Dermis blood vessel endothelial cell (primary cell): ENCODE results near the gene STK32B. TPM values are rescaled to one million over a fixed set of nuclear protein-coding genes. Genes with fewer than 3 reads are reported as not detected.
"Not testable (repeated sequence)": the region's sequence is repeated elsewhere in the genome, so short reads cannot be mapped to it uniquely, and the experiment has no call there.

Source experiments
- DNase-seq: peaks from one replicate; pipeline ENCODE4 v3.0.0; 2010
- total RNA-seq: library from RNA; depleted of rRNA; stranded (reverse); fragments of >200 nt; gene quantifications from 2 replicates; pipeline ENCODE4 v1.2.3, GENCODE V29; 2014

The STK32B gene
- total RNA-seq, 1 donor from 2014 or later, result 24.2 TPM

- DNase-seq, result no peak
These were observed 161.2 kb downstream of the STK32B start for GRCh38 chr4:5212255-5213013.

- no peak for DNase-seq
These were observed 161.9 kb downstream of the STK32B start for GRCh38 chr4:5213087-5213595.

GRCh38 chr4:5215321-5215720, 164.0 kb downstream of the STK32B start:
- no peak for DNase-seq

GRCh38 chr4:5217421-5217820, 166.1 kb downstream of the STK32B start:
- no peak for DNase-seq

GRCh38 chr4:5218376-5219069, 167.2 kb downstream of the STK32B start:
- no peak for DNase-seq

GRCh38 chr4:5220028-5220427, 168.7 kb downstream of the STK32B start:
- DNase-seq, result peak; percentile 61

GRCh38 chr4:5222047-5222446, 170.8 kb downstream of the STK32B start:
- no peak for DNase-seq

GRCh38 chr4:5222951-5223350, 171.7 kb downstream of the STK32B start:
- DNase-seq, result no peak

- peak; percentile 64 for DNase-seq
These were observed 173.1 kb downstream of the STK32B start for GRCh38 chr4:5224340-5224739.

- no peak for DNase-seq
These were observed 181.3 kb downstream of the STK32B start for GRCh38 chr4:5232549-5232948.

GRCh38 chr4:5237086-5237660, 185.9 kb downstream of the STK32B start:
- no peak for DNase-seq

- no peak for DNase-seq
These were observed 186.9 kb downstream of the STK32B start for GRCh38 chr4:5238173-5238572.

GRCh38 chr4:5247061-5247460, 195.8 kb downstream of the STK32B start:
- DNase-seq, result not testable (repeated sequence)

- DNase-seq, result no peak
These were observed 196.5 kb downstream of the STK32B start for GRCh38 chr4:5247735-5248134.

GRCh38 chr4:5249727-5250126, 198.4 kb downstream of the STK32B start:
- no peak for DNase-seq

- not testable (repeated sequence) for DNase-seq
These were observed 199.3 kb downstream of the STK32B start for GRCh38 chr4:5250536-5250935.

GRCh38 chr4:5256421-5256820, 205.1 kb downstream of the STK32B start:
- peak; percentile 24 for DNase-seq

- no peak for DNase-seq
These were observed 205.8 kb downstream of the STK32B start for GRCh38 chr4:5257086-5257485.

- no peak for DNase-seq
These were observed 208.2 kb downstream of the STK32B start for GRCh38 chr4:5259471-5259870.

GRCh38 chr4:5260121-5260520, 208.8 kb downstream of the STK32B start:
- DNase-seq, result no peak

- no peak for DNase-seq
These were observed 210.6 kb downstream of the STK32B start for GRCh38 chr4:5261866-5262265.

- no peak for DNase-seq
These were observed 215.7 kb downstream of the STK32B start for GRCh38 chr4:5266991-5267390.

- DNase-seq, result no peak
These were observed 216.1 kb downstream of the STK32B start for GRCh38 chr4:5267408-5267807.
